Stomach smooth muscle (tissue), 2 donors: Measurements from ENCODE around the gene SLC22A15.
"Not testable (repeated sequence)": the region's sequence is repeated elsewhere in the genome, so short reads cannot be mapped to it uniquely, and the experiment has no call there.

Experiments
- H3K27ac ChIP-seq: one replicate; pipeline ENCODE4 v1.7.0; 2013; ENCODE audit warnings: mild to moderate bottlenecking, low read length, inconsistent platforms
- H3K27me3 ChIP-seq, 2 donors: one replicate each; pipeline ENCODE4 v1.7.0; 2013; ENCODE audit warnings: low read length in 2 of 2; ENCODE audit not compliant: insufficient read depth in 2 of 2, control insufficient read depth in 1 of 2
- H3K36me3 ChIP-seq, 2 donors: one replicate each; pipeline ENCODE4 v1.7.0; 2013; ENCODE audit warnings: low read length in 2 of 2; ENCODE audit not compliant: control insufficient read depth in 2 of 2, insufficient read depth in 2 of 2
- H3K4me1 ChIP-seq: one replicate; pipeline ENCODE4 v1.7.0; 2013; ENCODE audit warnings: low read length; ENCODE audit not compliant: control insufficient read depth, insufficient read depth
- H3K4me3 ChIP-seq, 2 donors: one replicate each; pipeline ENCODE4 v1.7.0; 2013; ENCODE audit warnings: low read length in 2 of 2
- H3K9ac ChIP-seq, 2 donors: one replicate each; pipeline ENCODE4 v1.7.0; 2013; ENCODE audit warnings: low read length in 2 of 2, mild to moderate bottlenecking in 1 of 2
- H3K9me3 ChIP-seq, 2 donors: one replicate each; pipeline ENCODE4 v1.7.0; 2013; ENCODE audit warnings: low read length in 2 of 2; ENCODE audit not compliant: control insufficient read depth in 2 of 2
- donor health status: healthy.
- donor health status: Pancreatic carcinoma.

SLC22A15 gene

DNA sequence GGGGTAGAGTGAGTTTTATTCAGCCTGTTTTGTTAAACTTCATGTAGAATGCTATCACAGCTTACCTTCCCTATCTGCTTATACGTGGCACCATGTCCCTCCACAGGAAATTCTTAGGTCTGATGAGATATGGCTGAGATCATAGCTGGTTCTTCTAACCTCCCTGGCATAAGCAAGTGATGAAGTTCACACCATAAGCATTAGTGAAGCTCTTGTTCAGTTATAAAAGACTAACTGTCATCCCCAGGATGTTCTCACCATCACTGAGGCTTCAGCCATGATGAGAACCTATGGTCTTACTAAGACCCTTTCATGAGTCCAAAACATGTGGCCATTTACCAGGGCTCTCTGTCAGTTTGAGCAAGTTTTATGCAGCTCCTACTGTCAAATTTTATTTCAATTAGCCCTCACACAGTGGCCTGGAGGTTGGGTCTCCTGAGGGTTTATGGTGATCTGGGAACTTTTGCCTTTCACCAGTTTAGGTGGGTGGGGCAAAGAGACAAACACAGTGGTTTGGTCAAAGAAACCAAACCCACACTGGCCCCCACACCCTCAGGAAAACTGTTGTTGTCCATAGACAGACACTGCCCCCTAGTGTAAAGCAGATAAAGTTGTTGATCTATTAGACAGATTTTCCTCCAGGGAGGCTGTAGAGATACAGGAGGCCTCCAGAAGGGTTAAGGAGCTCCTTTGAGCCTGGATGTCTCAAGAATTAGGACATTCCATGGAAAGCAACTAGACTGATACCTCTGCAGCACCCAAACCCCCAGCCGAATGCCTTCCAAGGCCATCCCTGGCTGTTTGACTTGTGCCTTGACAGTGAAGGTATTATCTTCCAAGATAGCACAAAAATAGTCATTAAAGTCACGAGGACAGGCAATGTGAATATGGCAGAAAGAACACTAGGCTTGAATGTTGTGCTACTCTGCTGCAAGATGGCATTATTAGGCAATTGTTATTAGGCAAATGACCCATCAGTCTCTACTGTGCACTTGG lies 5.0 kb downstream of the SLC22A15 start:
- Histone ChIP-seq H3K27ac (no peak overlapping the region), H3K4me1 (peaks cover 2% of the 10 kb centered on the region), H3K27me3 (peaks cover 6 to 9% of the 10 kb centered on the region in 2 donors), H3K9me3 (no peaks in the 10 kb centered on the region), H3K36me3 (no peaks in the 10 kb centered on the region), H3K4me3 (no peak overlapping the region), H3K9ac (no peak overlapping the region)

GRCh38 chr1:115982400-115982799 lies 6.1 kb downstream of the SLC22A15 start:
- H3K4me1 ChIP-seq = no peaks in the 10 kb centered on the region
- H3K9ac ChIP-seq = no peak overlapping the region
- H3K9me3 ChIP-seq = no peaks in the 10 kb centered on the region
- no peaks in the 10 kb centered on the region for H3K36me3 ChIP-seq
- H3K27ac ChIP-seq = no peak overlapping the region
- no peak overlapping the region for H3K4me3 ChIP-seq
- H3K27me3 ChIP-seq = no peaks in the 10 kb centered on the region

- Histone ChIP-seq H3K27ac (no peak overlapping the region), H3K27me3 (no peaks in the 10 kb centered on the region), H3K9me3 (no peaks in the 10 kb centered on the region), H3K36me3 (no peaks in the 10 kb centered on the region), H3K4me1 (no peaks in the 10 kb centered on the region), H3K9ac (no peak overlapping the region), H3K4me3 (no peak overlapping the region)
Measured at GRCh38 chr1:115983584-115983983, 7.3 kb downstream of the SLC22A15 start.

DNA sequence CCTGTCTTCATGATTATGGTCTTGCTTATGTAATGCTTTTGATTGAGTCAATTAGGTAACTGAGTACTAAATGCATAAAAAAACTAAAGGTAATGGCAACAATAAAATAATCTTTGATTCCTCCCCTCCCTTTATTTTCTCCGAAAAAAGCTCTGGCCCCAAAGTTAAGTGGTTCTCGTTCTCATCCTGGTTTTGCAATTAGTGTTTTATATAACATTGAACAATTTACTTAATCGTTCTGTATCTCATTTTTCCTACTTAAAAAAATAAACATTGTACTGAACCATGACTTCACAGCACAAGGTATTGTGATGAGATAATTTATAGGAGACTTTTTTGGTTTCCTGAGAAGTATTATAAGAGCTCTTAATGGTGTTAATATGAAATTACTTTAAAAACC lies 11.3 kb downstream of the SLC22A15 start:
- no peak overlapping the region for H3K27ac ChIP-seq
- no peak overlapping the region for H3K4me3 ChIP-seq
- H3K9ac ChIP-seq = no peak overlapping the region
- no peaks in the 10 kb centered on the region for H3K9me3 ChIP-seq
- no peaks in the 10 kb centered on the region for H3K36me3 ChIP-seq
- no peaks in the 10 kb centered on the region for H3K4me1 ChIP-seq
- no peaks in the 10 kb centered on the region for H3K27me3 ChIP-seq

- H3K9me3 ChIP-seq = no peaks in the 10 kb centered on the region
- no peak overlapping the region for H3K27ac ChIP-seq
- no peak overlapping the region for H3K4me3 ChIP-seq
- H3K4me1 ChIP-seq = no peaks in the 10 kb centered on the region
- H3K9ac ChIP-seq = no peak overlapping the region
- H3K36me3 ChIP-seq = no peaks in the 10 kb centered on the region
- no peaks in the 10 kb centered on the region for H3K27me3 ChIP-seq
Measured at GRCh38 chr1:115988953-115989352, 12.6 kb downstream of the SLC22A15 start.

DNA sequence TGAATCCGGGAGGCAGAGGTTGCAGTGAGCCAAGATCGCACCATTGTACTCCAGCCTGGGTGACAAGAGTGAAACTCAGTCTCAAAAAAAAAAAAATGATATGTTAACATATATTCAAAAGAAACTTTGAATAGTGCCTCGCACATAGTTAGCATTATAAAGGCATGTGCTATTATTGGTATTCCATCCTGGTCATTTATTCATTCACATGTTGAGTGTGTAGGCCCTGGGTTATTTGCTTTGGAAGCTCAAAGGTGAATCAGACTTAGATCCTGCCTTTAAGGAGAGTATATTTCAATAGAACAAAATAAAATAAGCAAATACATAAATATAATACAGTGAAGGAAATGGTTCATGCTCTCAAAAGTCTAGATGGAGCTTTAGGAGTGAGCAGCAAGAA lies 13.4 kb downstream of the SLC22A15 start:
- H3K27me3 ChIP-seq = no peaks in the 10 kb centered on the region
- H3K27ac ChIP-seq = no peak overlapping the region
- no peaks in the 10 kb centered on the region for H3K4me1 ChIP-seq
- no peak overlapping the region for H3K9ac ChIP-seq
- no peaks in the 10 kb centered on the region for H3K9me3 ChIP-seq
- no peak overlapping the region for H3K4me3 ChIP-seq
- no peaks in the 10 kb centered on the region for H3K36me3 ChIP-seq

GRCh38 chr1:115991909-115992308 lies 15.6 kb downstream of the SLC22A15 start:
- no peak overlapping the region for H3K27ac ChIP-seq
- no peaks in the 10 kb centered on the region for H3K36me3 ChIP-seq
- H3K27me3 ChIP-seq = no peaks in the 10 kb centered on the region
- H3K4me1 ChIP-seq = no peaks in the 10 kb centered on the region
- H3K9me3 ChIP-seq = no peaks in the 10 kb centered on the region
- no peak overlapping the region for H3K4me3 ChIP-seq
- H3K9ac ChIP-seq = no peak overlapping the region

DNA sequence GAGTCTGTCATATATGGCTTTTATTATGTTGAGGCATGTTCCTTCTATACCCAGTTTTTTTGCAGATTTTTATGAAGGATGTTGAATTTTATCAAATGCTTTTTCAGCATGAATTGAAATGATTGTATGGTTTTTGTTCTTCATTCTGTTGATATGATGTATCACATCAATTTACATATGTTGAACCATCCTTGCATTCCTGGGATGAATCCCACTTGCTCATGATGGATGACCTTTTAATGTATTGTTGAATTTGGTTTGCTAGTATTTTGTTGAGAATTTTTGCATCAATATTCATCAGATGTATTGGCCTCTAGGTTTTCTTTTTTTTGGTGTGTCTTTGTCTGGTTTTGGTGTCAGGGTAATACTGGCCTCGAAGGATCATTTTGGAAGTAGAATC lies 21.6 kb downstream of the SLC22A15 start:
- not testable (repeated sequence) for H3K36me3 ChIP-seq, H3K9ac ChIP-seq, H3K27ac ChIP-seq, H3K4me1 ChIP-seq, H3K27me3 ChIP-seq, H3K9me3 ChIP-seq, H3K4me3 ChIP-seq

DNA sequence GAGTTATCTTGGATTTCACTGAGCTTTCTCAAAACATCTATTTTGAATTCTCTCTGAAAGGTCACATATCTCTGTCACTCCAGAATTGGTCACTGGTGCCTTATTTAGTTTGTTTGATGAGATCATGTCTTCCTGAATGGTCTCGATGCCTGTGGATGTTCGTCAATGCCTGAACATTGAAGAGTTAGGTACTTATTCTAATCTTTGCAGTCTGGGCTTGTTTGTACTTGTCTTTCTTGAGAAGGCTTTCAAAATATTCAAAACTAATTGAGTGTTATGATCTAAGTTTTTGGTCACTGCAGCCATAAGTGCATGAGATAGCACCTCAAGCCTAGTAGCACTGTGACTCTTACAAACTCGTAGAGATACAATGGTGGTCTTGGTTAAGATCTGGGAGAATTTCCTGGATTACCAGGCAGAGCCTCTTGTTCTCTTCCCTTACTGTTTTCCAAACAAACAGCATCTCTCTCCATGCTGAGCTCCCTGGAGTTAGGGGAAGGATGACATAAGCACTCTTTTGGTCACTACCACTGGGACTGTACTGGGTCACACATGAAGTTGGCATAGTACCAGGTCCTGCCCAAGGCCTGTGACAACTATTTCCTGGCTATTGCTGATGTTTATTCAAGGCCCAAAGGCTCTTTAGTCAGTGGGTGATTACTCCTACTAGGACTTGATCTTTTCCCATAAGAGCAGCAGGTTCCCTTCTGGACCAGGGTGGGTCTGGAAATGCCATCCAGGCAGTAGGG lies 25.6 kb downstream of the SLC22A15 start:
- Histone ChIP-seq H3K4me1 (no peaks in the 10 kb centered on the region), H3K36me3 (no peaks in the 10 kb centered on the region), H3K27ac (no peak overlapping the region), H3K4me3 (no peak overlapping the region), H3K9ac (no peak overlapping the region), H3K9me3 (peaks cover 0 to 5% of the 10 kb centered on the region in 2 donors), H3K27me3 (no peaks in the 10 kb centered on the region)

GRCh38 chr1:116002781-116003420 lies 26.6 kb downstream of the SLC22A15 start:
- Histone ChIP-seq H3K4me3 (no peak overlapping the region), H3K9me3 (peaks cover 0 to 3% of the 10 kb centered on the region in 2 donors), H3K4me1 (no peaks in the 10 kb centered on the region), H3K36me3 (no peaks in the 10 kb centered on the region), H3K27me3 (no peaks in the 10 kb centered on the region), H3K9ac (no peak overlapping the region), H3K27ac (no peak overlapping the region)
